Measurements from ENCODE around the gene ST6GAL2. TPM values are rescaled to one million over a fixed set of nuclear protein-coding genes. Genes with fewer than 3 reads are reported as not detected.

ST6GAL2 gene
- 0.25 TPM in 1 of 2 replicates, not detected in the other for total RNA-seq

GRCh38 chr2:106885971-106886915, at the start of gene ST6GAL2:
Gene ST6GAL2, minus strand, starts transcription at chr2:106886167. Its CDS starts 42,190 bp downstream, at chr2:106843977.

